ENCODE results near the gene TMEM37.

Gene TMEM37

GRCh38 chr2:119446037-119446436 lies 14.4 kb downstream of the TMEM37 start:
- H3K4me3 ChIP-seq (ENCODE audit: low read depth, low read length) = no peak overlapping the region
- TF ChIP-seq CTCF (IDR thresholded peaks at IDR 0.05; ENCODE audit: borderline replicate concordance, insufficient read depth, low read depth, low read length) = no peak

- TF ChIP-seq CTCF (IDR thresholded peaks at IDR 0.05; ENCODE audit: borderline replicate concordance, insufficient read depth, low read depth, low read length) = no peak
- H3K4me3 ChIP-seq (ENCODE audit: low read depth, low read length) = no peak overlapping the region
Measured at GRCh38 chr2:119448427-119449141, 16.9 kb downstream of the TMEM37 start.

- H3K4me3 ChIP-seq (ENCODE audit: low read depth, low read length) = no peak overlapping the region
- no peak for TF ChIP-seq CTCF (IDR thresholded peaks at IDR 0.05; ENCODE audit: borderline replicate concordance, insufficient read depth, low read depth, low read length)
Measured at GRCh38 chr2:119449521-119449920, 17.9 kb downstream of the TMEM37 start.

- TF ChIP-seq CTCF (IDR thresholded peaks at IDR 0.05; ENCODE audit: borderline replicate concordance, insufficient read depth, low read depth, low read length) = no peak
- H3K4me3 ChIP-seq (ENCODE audit: low read depth, low read length) = no peak overlapping the region
Measured at GRCh38 chr2:119451336-119452050, 19.8 kb downstream of the TMEM37 start.

GRCh38 chr2:119453972-119454593 lies 22.4 kb downstream of the TMEM37 start:
- no peak for TF ChIP-seq CTCF (IDR thresholded peaks at IDR 0.05; ENCODE audit: borderline replicate concordance, insufficient read depth, low read depth, low read length)
- no peak overlapping the region for H3K4me3 ChIP-seq (ENCODE audit: low read depth, low read length)

GRCh38 chr2:119455066-119455718 lies 23.5 kb downstream of the TMEM37 start:
- TF ChIP-seq CTCF (IDR thresholded peaks at IDR 0.05; ENCODE audit: borderline replicate concordance, insufficient read depth, low read depth, low read length) = no peak
- H3K4me3 ChIP-seq (ENCODE audit: low read depth, low read length) = no peak overlapping the region

Measured in GM12875 (cell line).